ENCODE results near the gene ACHE.

DNA sequence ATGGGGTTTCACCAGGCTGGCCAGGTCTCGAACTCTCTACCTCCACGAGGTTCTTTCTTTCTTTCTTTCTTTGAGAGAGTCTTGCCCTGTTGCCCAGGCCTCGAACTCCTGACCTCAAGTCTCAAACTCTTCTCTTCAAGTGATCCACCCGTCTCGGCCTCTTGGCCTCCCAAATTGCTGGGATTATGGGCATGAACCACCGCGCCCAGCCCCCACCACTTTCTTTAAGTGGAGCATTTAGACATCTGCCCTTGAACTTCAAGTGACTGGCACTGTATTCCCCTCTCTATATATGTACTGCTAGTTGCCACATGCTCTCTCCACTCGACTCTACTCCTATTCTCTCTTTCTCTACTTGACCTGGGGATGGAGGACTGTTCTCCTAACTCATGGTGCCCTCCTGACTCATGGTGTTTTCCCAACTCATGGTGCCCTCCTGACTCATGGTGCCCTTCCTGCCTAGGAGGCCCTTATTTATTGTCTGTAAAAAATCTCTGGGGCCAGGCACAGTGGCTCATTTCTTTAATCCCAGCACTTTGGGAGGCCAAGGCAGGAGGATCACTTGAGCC lies 19.3 kb upstream of the ACHE start:
- TF ChIP-seq, protein P1, sequence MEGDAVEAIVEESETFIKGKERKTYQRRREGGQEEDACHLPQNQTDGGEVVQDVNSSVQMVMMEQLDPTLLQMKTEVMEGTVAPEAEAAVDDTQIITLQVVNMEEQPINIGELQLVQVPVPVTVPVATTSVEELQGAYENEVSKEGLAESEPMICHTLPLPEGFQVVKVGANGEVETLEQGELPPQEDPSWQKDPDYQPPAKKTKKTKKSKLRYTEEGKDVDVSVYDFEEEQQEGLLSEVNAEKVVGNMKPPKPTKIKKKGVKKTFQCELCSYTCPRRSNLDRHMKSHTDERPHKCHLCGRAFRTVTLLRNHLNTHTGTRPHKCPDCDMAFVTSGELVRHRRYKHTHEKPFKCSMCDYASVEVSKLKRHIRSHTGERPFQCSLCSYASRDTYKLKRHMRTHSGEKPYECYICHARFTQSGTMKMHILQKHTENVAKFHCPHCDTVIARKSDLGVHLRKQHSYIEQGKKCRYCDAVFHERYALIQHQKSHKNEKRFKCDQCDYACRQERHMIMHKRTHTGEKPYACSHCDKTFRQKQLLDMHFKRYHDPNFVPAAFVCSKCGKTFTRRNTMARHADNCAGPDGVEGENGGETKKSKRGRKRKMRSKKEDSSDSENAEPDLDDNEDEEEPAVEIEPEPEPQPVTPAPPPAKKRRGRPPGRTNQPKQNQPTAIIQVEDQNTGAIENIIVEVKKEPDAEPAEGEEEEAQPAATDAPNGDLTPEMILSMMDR (IDR thresholded peaks at IDR 0.05; ENCODE audit: low read depth, low read length, missing input control), result no peak
- TF ChIP-seq TAF1 (conservative IDR thresholded peaks at IDR 0.05), result no peak
- no peak for TF ChIP-seq GABPA (IDR thresholded peaks at IDR 0.05 in 1 of 2, conservative IDR thresholded peaks at IDR 0.05 in 1 of 2)
- no peak for TF ChIP-seq SP1 (IDR thresholded peaks at IDR 0.05)
- no peak for TF ChIP-seq NR2F2 (IDR thresholded peaks at IDR 0.05)

Measured in liver (tissue), 3 donors.